Measurements from ENCODE around the gene KRTAP4-1.
"Not testable (repeated sequence)": the region's sequence is repeated elsewhere in the genome, so short reads cannot be mapped to it uniquely, and the experiment has no call there.

The KRTAP4-1 gene

DNA sequence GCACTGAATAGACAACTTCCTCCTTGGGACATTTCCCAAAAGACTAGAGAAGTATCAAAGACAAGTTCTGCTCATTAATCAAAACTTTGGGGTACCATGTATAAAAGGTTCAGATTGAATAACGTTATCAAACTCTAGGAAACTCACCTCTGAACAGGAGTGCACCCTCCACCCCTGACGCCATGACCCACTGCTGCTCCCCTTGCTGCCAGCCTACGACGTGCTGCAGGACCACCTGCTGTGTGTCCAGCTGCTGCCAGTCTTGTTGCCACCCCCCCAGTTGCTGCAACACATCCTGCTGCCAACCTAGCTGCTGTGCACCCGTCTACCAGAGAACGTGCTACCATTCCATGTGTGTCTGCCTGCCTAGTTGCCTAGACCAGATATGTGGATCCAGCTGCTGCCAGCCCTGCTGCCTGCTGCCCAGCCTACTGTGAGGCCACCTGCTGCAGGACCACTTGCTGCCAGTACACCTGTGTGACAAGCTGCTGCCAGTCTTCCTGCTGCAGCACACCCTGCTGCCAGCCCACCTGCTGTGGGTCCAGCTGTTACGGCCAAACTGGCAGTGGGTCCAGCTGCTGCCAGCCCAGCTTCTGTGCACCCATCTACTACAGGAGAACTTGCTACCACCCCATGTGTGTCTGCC is 27.9 kb upstream of the KRTAP4-1 start:
- TF ChIP-seq, protein P1, sequence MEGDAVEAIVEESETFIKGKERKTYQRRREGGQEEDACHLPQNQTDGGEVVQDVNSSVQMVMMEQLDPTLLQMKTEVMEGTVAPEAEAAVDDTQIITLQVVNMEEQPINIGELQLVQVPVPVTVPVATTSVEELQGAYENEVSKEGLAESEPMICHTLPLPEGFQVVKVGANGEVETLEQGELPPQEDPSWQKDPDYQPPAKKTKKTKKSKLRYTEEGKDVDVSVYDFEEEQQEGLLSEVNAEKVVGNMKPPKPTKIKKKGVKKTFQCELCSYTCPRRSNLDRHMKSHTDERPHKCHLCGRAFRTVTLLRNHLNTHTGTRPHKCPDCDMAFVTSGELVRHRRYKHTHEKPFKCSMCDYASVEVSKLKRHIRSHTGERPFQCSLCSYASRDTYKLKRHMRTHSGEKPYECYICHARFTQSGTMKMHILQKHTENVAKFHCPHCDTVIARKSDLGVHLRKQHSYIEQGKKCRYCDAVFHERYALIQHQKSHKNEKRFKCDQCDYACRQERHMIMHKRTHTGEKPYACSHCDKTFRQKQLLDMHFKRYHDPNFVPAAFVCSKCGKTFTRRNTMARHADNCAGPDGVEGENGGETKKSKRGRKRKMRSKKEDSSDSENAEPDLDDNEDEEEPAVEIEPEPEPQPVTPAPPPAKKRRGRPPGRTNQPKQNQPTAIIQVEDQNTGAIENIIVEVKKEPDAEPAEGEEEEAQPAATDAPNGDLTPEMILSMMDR (conservative IDR thresholded peaks at IDR 0.05; ENCODE audit: low read length), result no peak
- no peak overlapping the region for H3K4me3 ChIP-seq (ENCODE audit: low read length)
- no peak for DNase-seq (ENCODE audit: low read depth)

DNA sequence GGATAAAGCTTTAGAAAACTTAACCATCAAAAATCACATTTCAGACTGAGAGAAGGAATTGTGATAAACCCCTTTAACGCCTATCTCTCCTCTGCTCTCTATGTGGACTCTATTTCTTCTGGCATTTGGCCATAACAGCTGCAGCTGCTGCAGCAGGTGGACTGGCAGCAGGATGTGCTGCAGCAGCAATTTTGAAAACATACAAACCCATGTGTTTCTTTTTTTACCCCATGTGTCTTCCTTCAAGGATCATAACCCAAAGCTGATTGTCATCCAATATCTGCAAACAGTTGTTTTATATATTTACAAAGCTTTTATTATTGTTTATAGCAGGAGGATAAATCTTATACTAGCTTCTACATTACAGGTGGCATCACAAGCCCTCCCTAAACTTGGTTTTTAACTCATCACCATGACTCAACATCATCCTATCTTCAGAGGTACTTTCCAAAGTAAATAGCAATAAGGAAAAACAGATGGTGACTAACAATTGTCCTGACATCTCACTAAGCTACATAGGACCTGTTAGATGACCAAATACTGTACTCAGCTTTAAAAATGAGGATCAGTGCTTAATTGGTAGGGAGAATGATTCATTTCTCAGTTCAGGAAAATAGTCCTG is 27.2 kb upstream of the KRTAP4-1 start:
- DNase-seq (ENCODE audit: low read depth), result peak; percentile 51
- TF ChIP-seq, protein P1 (conservative IDR thresholded peaks at IDR 0.05; ENCODE audit: low read length), result no peak
- no peak overlapping the region for H3K4me3 ChIP-seq (ENCODE audit: low read length)

DNA sequence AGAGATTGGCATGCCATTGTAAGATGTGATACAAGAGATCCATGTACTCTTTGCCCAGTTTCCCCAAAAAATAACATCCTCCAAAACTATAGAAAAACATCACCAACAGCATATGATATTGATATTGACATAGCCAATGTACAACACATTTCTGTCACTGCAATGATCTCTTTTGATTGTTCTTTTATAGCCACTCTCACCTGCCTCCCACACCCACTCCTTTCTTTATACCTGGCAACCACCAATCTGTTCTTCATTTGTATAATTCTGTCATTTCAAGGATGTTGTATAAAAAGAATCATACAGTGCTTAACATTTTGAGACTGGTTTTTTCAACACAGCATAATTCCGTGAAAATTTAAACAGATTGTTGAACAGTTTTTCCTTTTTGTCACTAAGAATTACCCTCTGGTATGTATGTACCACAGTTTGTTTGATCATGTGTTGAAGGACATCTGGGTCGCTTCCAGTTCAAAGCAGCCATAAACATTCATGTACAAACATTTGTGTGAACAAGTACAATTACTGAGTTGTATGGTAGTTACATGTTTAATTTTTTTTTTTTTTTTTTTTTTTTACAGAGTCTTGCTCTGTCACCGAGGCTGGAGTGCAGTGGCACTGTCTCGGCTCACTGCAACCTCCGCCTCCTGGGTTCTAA is 14.8 kb upstream of the KRTAP4-1 start:
- DNase-seq (ENCODE audit: low read depth), result no peak
- no peak overlapping the region for H3K4me3 ChIP-seq (ENCODE audit: low read length)

DNA sequence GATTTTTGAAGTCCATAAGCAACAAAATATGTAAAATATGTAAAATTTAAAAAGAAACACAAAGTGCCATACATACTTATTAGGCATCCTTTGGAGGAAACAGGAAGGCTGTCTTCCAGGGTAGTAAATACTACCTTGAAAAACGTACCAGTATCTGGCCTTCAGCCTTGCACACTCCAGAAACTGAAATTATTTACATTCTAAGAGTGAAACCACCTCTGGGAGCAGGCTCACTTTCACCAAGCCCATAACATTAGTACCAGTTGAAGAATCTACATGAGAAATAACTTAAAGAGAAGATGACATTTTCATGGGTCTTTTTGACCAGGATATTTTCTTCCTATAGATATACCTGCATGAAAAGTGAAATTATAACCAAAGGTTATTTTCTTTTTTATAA is 11.4 kb upstream of the KRTAP4-1 start:
- TF ChIP-seq, protein P1 (conservative IDR thresholded peaks at IDR 0.05; ENCODE audit: low read length), result no peak
- no peak for DNase-seq (ENCODE audit: low read depth)
- no peak overlapping the region for H3K4me3 ChIP-seq (ENCODE audit: low read length)

More for the DNA sequence above, 14.8 kb upstream of the KRTAP4-1 start:
- TF ChIP-seq, protein P1 (conservative IDR thresholded peaks at IDR 0.05; ENCODE audit: low read length), result no peak

DNA sequence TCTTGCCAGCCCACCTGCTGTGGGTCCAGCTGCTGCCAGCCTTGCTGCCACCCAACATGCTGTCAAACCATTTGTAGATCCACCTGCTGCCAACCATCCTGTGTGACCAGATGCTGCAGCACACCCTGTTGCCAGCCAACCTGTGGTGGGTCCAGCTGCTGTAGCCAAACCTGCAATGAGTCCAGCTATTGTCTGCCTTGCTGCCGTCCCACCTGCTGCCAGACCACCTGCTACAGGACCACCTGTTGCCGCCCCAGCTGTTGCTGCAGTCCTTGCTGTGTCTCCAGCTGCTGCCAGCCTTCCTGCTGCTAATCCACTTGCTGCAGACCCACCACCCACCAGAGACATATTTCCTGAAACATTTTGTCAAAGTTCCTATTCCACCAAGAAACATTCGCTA is 5.6 kb upstream of the KRTAP4-1 start:
- no peak overlapping the region for H3K4me3 ChIP-seq (ENCODE audit: low read length)
- TF ChIP-seq, protein P1 (conservative IDR thresholded peaks at IDR 0.05; ENCODE audit: low read length), result no peak
- no peak for DNase-seq (ENCODE audit: low read depth)

DNA sequence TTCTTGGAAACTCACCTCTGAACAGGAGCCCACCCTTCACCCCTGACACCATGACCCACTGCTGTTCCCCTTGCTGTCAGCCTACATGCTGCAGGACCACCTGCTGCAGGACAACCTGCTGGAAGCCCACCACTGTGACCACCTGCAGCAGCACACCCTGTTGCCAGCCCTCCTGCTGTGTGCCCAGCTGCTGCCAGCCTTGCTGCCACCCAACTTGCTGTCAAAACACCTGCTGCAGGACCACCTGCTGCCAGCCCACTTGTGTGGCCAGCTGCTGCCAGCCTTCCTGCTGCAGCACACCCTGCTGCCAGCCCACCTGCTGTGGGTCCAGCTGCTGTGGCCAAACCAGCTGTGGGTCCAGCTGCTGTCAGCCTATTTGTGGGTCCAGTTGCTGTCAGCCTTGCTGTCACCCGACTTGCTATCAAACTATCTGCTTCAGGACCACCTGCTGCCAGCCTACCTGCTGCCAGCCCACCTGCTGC is 5.2 kb upstream of the KRTAP4-1 start, which contains the start of gene KRTAP9-1:
Gene KRTAP9-1 (plus strand): TSS at position 51 of the 482 bp plus-strand sequence. CDS start 0 bp downstream, at position 51.
- not testable (repeated sequence) for H3K4me3 ChIP-seq (ENCODE audit: low read length); DNase-seq (ENCODE audit: low read depth)

DNA sequence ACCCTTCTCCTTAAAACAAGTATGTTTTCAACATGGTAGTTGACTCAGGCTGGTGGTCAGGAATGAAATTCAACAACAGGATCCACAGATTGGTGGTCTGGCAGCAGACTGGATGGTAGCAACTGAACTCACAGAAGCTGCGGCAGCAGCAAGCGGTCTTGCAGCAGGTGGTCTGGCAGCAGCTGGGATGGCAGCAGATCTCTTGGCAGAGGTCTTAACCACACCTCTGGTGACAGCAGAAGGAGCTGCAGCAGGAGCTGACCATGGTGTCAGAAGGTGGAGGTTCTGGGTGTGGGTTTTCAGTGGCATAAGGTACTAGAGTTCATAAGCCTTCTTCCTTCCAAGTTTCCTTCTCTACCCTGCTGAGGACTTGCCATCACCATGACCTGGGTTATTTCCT is 2.2 kb upstream of the KRTAP4-1 start:
- TF ChIP-seq, protein P1 (conservative IDR thresholded peaks at IDR 0.05; ENCODE audit: low read length), result no peak
- no peak for DNase-seq (ENCODE audit: low read depth)
- no peak overlapping the region for H3K4me3 ChIP-seq (ENCODE audit: low read length)
